Loucy (cell line): Measurements from ENCODE around the gene SCYGR3.

Source experiments
- H2AFZ ChIP-seq: fragments of 200-600 bp; sonication (generic); 2 replicates; pipeline ENCODE4 v1.6.0; 2016; ENCODE audit warnings: antibody characterized with exemption, mild to moderate bottlenecking, low read length, moderate library complexity
- H3F3A ChIP-seq: fragments of 200-600 bp; 2 replicates; pipeline ENCODE4 v1.6.0; 2016; ENCODE audit warnings: antibody characterized with exemption, low read depth, mild to moderate bottlenecking
- H3K27me3 ChIP-seq: fragments of 200-600 bp; sonication (generic); 2 replicates; pipeline ENCODE4 v1.6.1; 2014; ENCODE audit warnings: low read length, mild to moderate bottlenecking; ENCODE audit not compliant: insufficient read depth, poor library complexity, severe bottlenecking
- H3K36me3 ChIP-seq: fragments of 200-600 bp; sonication (generic); 2 replicates; pipeline ENCODE4 v1.6.1; 2016; ENCODE audit warnings: low read length; ENCODE audit not compliant: insufficient read depth
- H3K4me1 ChIP-seq: fragments of 200-600 bp; sonication (generic); 2 replicates; pipeline ENCODE4 v1.5.1; 2014; ENCODE audit warnings: low read length, mild to moderate bottlenecking; ENCODE audit not compliant: insufficient read depth, poor library complexity, severe bottlenecking
- H3K4me2 ChIP-seq: fragments of 200-600 bp; sonication (generic); 2 replicates; pipeline ENCODE4 v1.6.0; 2014; ENCODE audit warnings: antibody characterized with exemption, low read length, low read depth, mild to moderate bottlenecking; ENCODE audit not compliant: poor library complexity, severe bottlenecking
- H3K4me3 ChIP-seq: fragments of 200-600 bp; sonication (generic); 2 replicates; pipeline ENCODE4 v1.5.1; 2014; ENCODE audit warnings: low read length, mild to moderate bottlenecking, mixed read lengths; ENCODE audit not compliant: poor library complexity, severe bottlenecking
- H3K79me2 ChIP-seq: fragments of 200-600 bp; sonication (generic); 2 replicates; pipeline ENCODE4 v1.6.1; 2014; ENCODE audit warnings: low read length; ENCODE audit not compliant: insufficient read depth
- H3K9ac ChIP-seq: fragments of 200-600 bp; sonication (generic); 2 replicates; pipeline ENCODE4 v1.6.0; 2014; ENCODE audit warnings: mild to moderate bottlenecking, low read depth, low read length, moderate library complexity; ENCODE audit not compliant: poor library complexity, severe bottlenecking
- H3K9me2 ChIP-seq: fragments of 200-600 bp; sonication (generic); replicated peaks from 2 replicates; pipeline ENCODE4 v1.6.1; 2016; ENCODE audit warnings: low read depth, low read length, mixed read lengths
- H3K9me3 ChIP-seq: fragments of 200-600 bp; sonication (generic); 2 replicates; pipeline ENCODE4 v1.6.1; 2014; ENCODE audit warnings: mild to moderate bottlenecking, antibody characterized with exemption, low read length, low read depth; ENCODE audit not compliant: insufficient read depth
- H4K20me1 ChIP-seq: fragments of 200-600 bp; sonication (generic); 2 replicates; pipeline ENCODE4 v1.6.0; 2014; ENCODE audit warnings: antibody characterized with exemption, low read length, mild to moderate bottlenecking; ENCODE audit not compliant: insufficient read depth, poor library complexity, severe bottlenecking
- CTCF ChIP-seq: fragments of 200-600 bp; sonication (generic); conservative IDR thresholded peaks from 2 replicates; pipeline ENCODE4 v1.5.1; 2014; ENCODE audit warnings: mild to moderate bottlenecking, antibody characterized with exemption, low read length
- EZH2phosphoT487 ChIP-seq: fragments of 200-600 bp; IDR thresholded peaks from 2 replicates; pipeline ENCODE4 v1.6.1; 2018; ENCODE audit warnings: antibody characterized with exemption, mild to moderate bottlenecking, moderate library complexity, borderline replicate concordance

The SCYGR3 gene

GRCh38 chr2:227657199-227657845 lies 42.7 kb upstream of the SCYGR3 start:
- H3F3A ChIP-seq: no peaks in the 10 kb centered on the region
- TF ChIP-seq CTCF: no peak
- TF ChIP-seq EZH2phosphoT487: no peak
- H3K4me1 ChIP-seq: no peaks in the 10 kb centered on the region
- no peaks in the 10 kb centered on the region for H3K79me2 ChIP-seq
- no peak overlapping the region for H3K4me2 ChIP-seq
- H3K9me3 ChIP-seq: no peaks in the 10 kb centered on the region
- H3K4me3 ChIP-seq: no peak overlapping the region
- H3K9me2 ChIP-seq: no peaks in the 10 kb centered on the region
- no peak overlapping the region for H2AFZ ChIP-seq
- no peaks in the 10 kb centered on the region for H4K20me1 ChIP-seq
- H3K9ac ChIP-seq: no peak overlapping the region
- H3K27me3 ChIP-seq: no peaks in the 10 kb centered on the region
- H3K36me3 ChIP-seq: no peaks in the 10 kb centered on the region

DNA sequence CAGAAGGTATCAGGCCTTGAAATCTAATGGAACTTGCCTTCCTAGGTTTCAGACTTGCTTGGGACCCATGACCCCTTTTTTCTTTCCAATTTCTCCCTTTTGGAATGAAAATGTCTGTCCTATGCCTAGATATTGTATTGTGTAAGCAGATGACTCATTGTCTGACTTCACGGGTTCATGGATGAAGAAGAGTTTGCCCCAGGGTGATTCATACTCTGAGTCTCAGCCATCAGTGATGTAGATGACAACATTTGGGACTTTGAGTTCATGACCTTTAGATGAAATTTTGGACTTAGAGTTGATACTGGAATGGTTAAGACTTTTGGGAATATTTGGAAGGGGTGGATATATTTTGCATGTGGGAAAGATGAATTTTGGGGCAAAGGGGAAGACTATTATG lies 40.8 kb upstream of the SCYGR3 start:
- no peaks in the 10 kb centered on the region for H3K9me3 ChIP-seq
- no peaks in the 10 kb centered on the region for H3K79me2 ChIP-seq
- H3K4me2 ChIP-seq: no peak overlapping the region
- no peaks in the 10 kb centered on the region for H3K27me3 ChIP-seq
- no peak overlapping the region for H3K9ac ChIP-seq
- no peak overlapping the region for H3K4me3 ChIP-seq
- no peaks in the 10 kb centered on the region for H3K4me1 ChIP-seq
- no peaks in the 10 kb centered on the region for H4K20me1 ChIP-seq
- no peaks in the 10 kb centered on the region for H3K36me3 ChIP-seq
- H2AFZ ChIP-seq: no peak overlapping the region
- H3K9me2 ChIP-seq: no peaks in the 10 kb centered on the region
- H3F3A ChIP-seq: no peaks in the 10 kb centered on the region
- TF ChIP-seq CTCF: no peak
- TF ChIP-seq EZH2phosphoT487: no peak

DNA sequence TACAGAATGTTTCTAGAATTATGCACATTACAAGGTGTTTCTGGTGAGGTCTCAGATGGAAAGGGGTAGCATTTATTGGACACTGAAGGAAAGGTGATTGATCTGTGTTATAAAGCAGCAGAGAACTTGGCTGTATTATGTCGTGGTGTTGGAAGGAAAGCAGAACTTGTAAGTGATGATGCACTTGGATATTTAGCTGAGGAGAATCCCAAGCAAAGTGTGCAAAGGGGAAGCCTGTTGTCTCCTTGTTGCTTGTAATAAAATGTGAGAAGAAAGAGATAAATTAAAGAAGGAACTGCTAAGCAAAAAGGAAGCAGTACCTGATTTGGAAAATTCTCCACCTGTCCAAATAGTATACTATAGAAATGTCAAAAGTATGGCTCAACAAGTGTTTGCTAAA lies 39.8 kb upstream of the SCYGR3 start:
- no peaks in the 10 kb centered on the region for H3K36me3 ChIP-seq
- no peak overlapping the region for H3K9ac ChIP-seq
- H3K9me3 ChIP-seq: no peaks in the 10 kb centered on the region
- H3K27me3 ChIP-seq: no peaks in the 10 kb centered on the region
- no peak overlapping the region for H3K4me3 ChIP-seq
- H3K4me1 ChIP-seq: no peaks in the 10 kb centered on the region
- no peaks in the 10 kb centered on the region for H3F3A ChIP-seq
- H3K9me2 ChIP-seq: no peaks in the 10 kb centered on the region
- no peaks in the 10 kb centered on the region for H3K79me2 ChIP-seq
- no peak overlapping the region for H3K4me2 ChIP-seq
- TF ChIP-seq CTCF: no peak
- TF ChIP-seq EZH2phosphoT487: no peak
- no peaks in the 10 kb centered on the region for H4K20me1 ChIP-seq
- H2AFZ ChIP-seq: no peak overlapping the region
